Neural cell (in vitro differentiated cells): ENCODE measurements around the gene FAM229A. TPM values are rescaled to one million over a fixed set of nuclear protein-coding genes. Genes with fewer than 3 reads are reported as not detected.

Experiments used
- H2AFZ ChIP-seq: fragments of 200-600, 300-800 bp; sonication (generic), shearing (Covaris generic); 2 replicates; pipeline ENCODE4 v1.6.0; 2014; ENCODE audit warnings: low read depth, mild to moderate bottlenecking, antibody characterized with exemption, low read length, moderate library complexity
- H3F3A ChIP-seq: fragments of 200-600 bp; shearing (Covaris generic); 2 replicates; pipeline ENCODE4 v1.6.1; 2016; ENCODE audit warnings: mild to moderate bottlenecking, moderate library complexity, mixed read lengths, antibody characterized with exemption, low read length; ENCODE audit not compliant: insufficient read depth, poor library complexity, severe bottlenecking
- H3K27ac ChIP-seq: fragments of 200-600, 300-800 bp; sonication (generic), shearing (Covaris generic); 2 replicates; pipeline ENCODE4 v1.5.1; 2014; ENCODE audit warnings: mild to moderate bottlenecking, low read length, moderate library complexity
- H3K27me3 ChIP-seq: fragments of 300-800, 200-600 bp; sonication (generic), shearing (Covaris generic); 2 replicates; pipeline ENCODE4 v1.6.0; 2014; ENCODE audit warnings: mild to moderate bottlenecking, low read depth, low read length, moderate library complexity; ENCODE audit not compliant: insufficient read depth
- H3K36me3 ChIP-seq: fragments of 300-800, 200-600 bp; sonication (generic), shearing (Covaris generic); 2 replicates; pipeline ENCODE4 v1.5.1; 2014; ENCODE audit warnings: mild to moderate bottlenecking, antibody characterized with exemption, low read length, moderate library complexity; ENCODE audit not compliant: insufficient read depth
- H3K4me2 ChIP-seq: fragments of 300-800, 200-600 bp; sonication (generic), shearing (Covaris generic); 2 replicates; pipeline ENCODE4 v1.6.0; 2014; ENCODE audit warnings: mild to moderate bottlenecking, low read length
- H3K4me3 ChIP-seq: fragments of 300-800, 200-600 bp; sonication (generic), shearing (Covaris generic); 2 replicates; pipeline ENCODE4 v1.5.1; 2014; ENCODE audit warnings: mild to moderate bottlenecking, low read length, moderate library complexity
- H3K79me2 ChIP-seq: fragments of 200-600 bp; shearing (Covaris generic); replicated peaks from 2 replicates; pipeline ENCODE4 v1.6.0; 2014; ENCODE audit warnings: mild to moderate bottlenecking, low read length, moderate library complexity; ENCODE audit not compliant: insufficient read depth
- H3K9ac ChIP-seq: fragments of 300-800, 200-600 bp; sonication (generic), shearing (Covaris generic); 2 replicates; pipeline ENCODE4 v1.6.1; 2016; ENCODE audit warnings: mild to moderate bottlenecking, low read length, mixed read lengths
- H3K9me2 ChIP-seq: fragments of 200-600 bp; shearing (Covaris generic); 2 replicates; pipeline ENCODE4 v1.6.1; 2016; ENCODE audit warnings: mild to moderate bottlenecking, low read length, mixed read lengths; ENCODE audit not compliant: insufficient read depth
- H3K9me3 ChIP-seq: fragments of 200-600, 300-800 bp; sonication (generic), shearing (Covaris generic); 2 replicates; pipeline ENCODE4 v1.6.1; 2016; ENCODE audit warnings: mild to moderate bottlenecking, mixed run types, low read length, moderate library complexity, mixed read lengths
- H4K20me1 ChIP-seq: fragments of 200-600 bp; shearing (Covaris generic); 2 replicates; pipeline ENCODE4 v1.6.1; 2016; ENCODE audit warnings: mild to moderate bottlenecking, mixed run types; ENCODE audit not compliant: insufficient read depth
- EP300 ChIP-seq: fragments of 450-650 bp; conservative IDR thresholded peaks from 2 replicates; pipeline ENCODE4 v1.6.1; 2014; ENCODE audit warnings: antibody characterized with exemption, mild to moderate bottlenecking, moderate library complexity; ENCODE audit not compliant: poor library complexity, severe bottlenecking
- EZH2 ChIP-seq: fragments of 200-600, 300-800 bp; shearing (Covaris generic), sonication (generic); IDR thresholded peaks from 2 replicates; pipeline ENCODE4 v1.6.1; 2014; ENCODE audit warnings: antibody characterized with exemption, low read length, borderline replicate concordance, mild to moderate bottlenecking; ENCODE audit not compliant: insufficient read depth, poor library complexity, severe bottlenecking
- MXI1 ChIP-seq: fragments of 450-650 bp; conservative IDR thresholded peaks from 2 replicates; pipeline ENCODE4 v1.6.1; 2014; ENCODE audit warnings: antibody characterized with exemption, mild to moderate bottlenecking; ENCODE audit not compliant: poor library complexity, severe bottlenecking
- POLR2AphosphoS5 ChIP-seq: IDR thresholded peaks from 2 replicates; pipeline ENCODE4 v1.6.1; 2012
- RAD21 ChIP-seq: fragments of 450-650 bp; conservative IDR thresholded peaks from 2 replicates; pipeline ENCODE4 v1.6.1; 2014; ENCODE audit warnings: antibody characterized with exemption, mild to moderate bottlenecking, moderate library complexity
- SMC3 ChIP-seq: fragments of 450-650 bp; conservative IDR thresholded peaks from 2 replicates; pipeline ENCODE4 v1.6.1; 2014; ENCODE audit warnings: antibody characterized with exemption, mild to moderate bottlenecking, moderate library complexity; ENCODE audit not compliant: poor library complexity
- TAF1 ChIP-seq: IDR thresholded peaks from 2 replicates; pipeline ENCODE4 v1.6.1; 2012; ENCODE audit warnings: low read depth
- polyA plus RNA-seq: library from polyadenylated mRNA; depleted of rRNA; stranded (reverse); fragments of >200 nt; gene quantifications from 2 replicates; pipeline ENCODE4 v1.2.3, GENCODE V29; 2014
- TF ChIP-seq, protein P1 (sequence below): IDR thresholded peaks from 2 replicates; pipeline ENCODE4 v1.6.1; 2012; ENCODE audit warnings: borderline replicate concordance
- TF ChIP-seq, protein P2 (sequence below): fragments of 450-650 bp; IDR thresholded peaks from 2 replicates; pipeline ENCODE4 v1.5.1; 2014; ENCODE audit warnings: antibody characterized with exemption, mild to moderate bottlenecking, moderate library complexity; ENCODE audit not compliant: poor library complexity, severe bottlenecking

The FAM229A gene
- polyA plus RNA-seq, 1 donor from 2014 or later = 6.1 TPM

DNA sequence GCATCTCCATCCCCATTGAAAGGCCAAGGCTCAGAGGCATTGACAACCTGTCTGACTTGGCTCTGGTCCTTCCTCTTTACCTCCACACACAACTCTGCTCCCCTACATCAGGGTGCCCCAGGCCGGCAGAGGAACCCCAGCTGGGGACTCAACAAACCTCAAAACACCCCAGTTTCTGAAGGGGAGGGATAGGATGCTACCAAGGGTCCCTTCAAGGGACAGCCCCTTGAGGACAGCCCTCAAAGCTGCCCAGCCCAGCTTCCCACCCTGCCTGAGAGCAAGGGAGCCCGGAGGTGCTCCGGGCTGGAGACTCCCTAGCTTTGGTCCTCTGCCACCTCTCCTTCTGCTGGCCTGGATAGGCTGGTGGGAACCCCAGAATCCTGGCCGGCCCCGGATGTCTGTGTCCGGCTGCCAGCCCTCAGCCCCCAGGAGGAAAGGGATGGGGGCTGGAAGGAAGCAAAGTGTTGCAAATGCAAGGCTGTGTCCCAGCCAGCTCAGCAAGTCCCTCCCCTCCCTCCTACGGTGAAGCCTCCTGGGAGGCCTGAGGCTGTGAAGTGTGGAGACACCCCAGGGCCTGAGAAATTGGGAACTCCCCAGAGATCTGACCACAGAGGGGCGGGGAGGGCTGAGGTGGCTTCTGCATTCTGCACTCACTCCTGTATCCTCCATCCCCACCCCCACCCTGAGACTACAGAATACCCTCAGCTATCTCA, 25.2 kb downstream of the FAM229A start:
- H3K4me3 ChIP-seq = peak overlapping the region; percentile 100
- no peak for TF ChIP-seq POLR2AphosphoS5
- TF ChIP-seq, protein P1, sequence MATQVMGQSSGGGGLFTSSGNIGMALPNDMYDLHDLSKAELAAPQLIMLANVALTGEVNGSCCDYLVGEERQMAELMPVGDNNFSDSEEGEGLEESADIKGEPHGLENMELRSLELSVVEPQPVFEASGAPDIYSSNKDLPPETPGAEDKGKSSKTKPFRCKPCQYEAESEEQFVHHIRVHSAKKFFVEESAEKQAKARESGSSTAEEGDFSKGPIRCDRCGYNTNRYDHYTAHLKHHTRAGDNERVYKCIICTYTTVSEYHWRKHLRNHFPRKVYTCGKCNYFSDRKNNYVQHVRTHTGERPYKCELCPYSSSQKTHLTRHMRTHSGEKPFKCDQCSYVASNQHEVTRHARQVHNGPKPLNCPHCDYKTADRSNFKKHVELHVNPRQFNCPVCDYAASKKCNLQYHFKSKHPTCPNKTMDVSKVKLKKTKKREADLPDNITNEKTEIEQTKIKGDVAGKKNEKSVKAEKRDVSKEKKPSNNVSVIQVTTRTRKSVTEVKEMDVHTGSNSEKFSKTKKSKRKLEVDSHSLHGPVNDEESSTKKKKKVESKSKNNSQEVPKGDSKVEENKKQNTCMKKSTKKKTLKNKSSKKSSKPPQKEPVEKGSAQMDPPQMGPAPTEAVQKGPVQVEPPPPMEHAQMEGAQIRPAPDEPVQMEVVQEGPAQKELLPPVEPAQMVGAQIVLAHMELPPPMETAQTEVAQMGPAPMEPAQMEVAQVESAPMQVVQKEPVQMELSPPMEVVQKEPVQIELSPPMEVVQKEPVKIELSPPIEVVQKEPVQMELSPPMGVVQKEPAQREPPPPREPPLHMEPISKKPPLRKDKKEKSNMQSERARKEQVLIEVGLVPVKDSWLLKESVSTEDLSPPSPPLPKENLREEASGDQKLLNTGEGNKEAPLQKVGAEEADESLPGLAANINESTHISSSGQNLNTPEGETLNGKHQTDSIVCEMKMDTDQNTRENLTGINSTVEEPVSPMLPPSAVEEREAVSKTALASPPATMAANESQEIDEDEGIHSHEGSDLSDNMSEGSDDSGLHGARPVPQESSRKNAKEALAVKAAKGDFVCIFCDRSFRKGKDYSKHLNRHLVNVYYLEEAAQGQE = no peak
- TF ChIP-seq EP300 = no peak
- no peak for TF ChIP-seq SMC3
- TF ChIP-seq, protein P2, sequence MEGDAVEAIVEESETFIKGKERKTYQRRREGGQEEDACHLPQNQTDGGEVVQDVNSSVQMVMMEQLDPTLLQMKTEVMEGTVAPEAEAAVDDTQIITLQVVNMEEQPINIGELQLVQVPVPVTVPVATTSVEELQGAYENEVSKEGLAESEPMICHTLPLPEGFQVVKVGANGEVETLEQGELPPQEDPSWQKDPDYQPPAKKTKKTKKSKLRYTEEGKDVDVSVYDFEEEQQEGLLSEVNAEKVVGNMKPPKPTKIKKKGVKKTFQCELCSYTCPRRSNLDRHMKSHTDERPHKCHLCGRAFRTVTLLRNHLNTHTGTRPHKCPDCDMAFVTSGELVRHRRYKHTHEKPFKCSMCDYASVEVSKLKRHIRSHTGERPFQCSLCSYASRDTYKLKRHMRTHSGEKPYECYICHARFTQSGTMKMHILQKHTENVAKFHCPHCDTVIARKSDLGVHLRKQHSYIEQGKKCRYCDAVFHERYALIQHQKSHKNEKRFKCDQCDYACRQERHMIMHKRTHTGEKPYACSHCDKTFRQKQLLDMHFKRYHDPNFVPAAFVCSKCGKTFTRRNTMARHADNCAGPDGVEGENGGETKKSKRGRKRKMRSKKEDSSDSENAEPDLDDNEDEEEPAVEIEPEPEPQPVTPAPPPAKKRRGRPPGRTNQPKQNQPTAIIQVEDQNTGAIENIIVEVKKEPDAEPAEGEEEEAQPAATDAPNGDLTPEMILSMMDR = no peak
- H4K20me1 ChIP-seq = peaks cover 22% of the 10 kb centered on the region
- H3K27ac ChIP-seq = no peak overlapping the region
- H3F3A ChIP-seq = no peaks in the 10 kb centered on the region
- H2AFZ ChIP-seq = no peak overlapping the region
- H3K9me2 ChIP-seq = no peaks in the 10 kb centered on the region
- H3K79me2 ChIP-seq = peaks cover 34% of the 10 kb centered on the region
- peaks cover 6% of the 10 kb centered on the region for H3K36me3 ChIP-seq
- peak overlapping the region; percentile 99 for H3K9ac ChIP-seq
- no peaks in the 10 kb centered on the region for H3K9me3 ChIP-seq
- H3K4me2 ChIP-seq = peak overlapping the region; percentile 41
- H3K27me3 ChIP-seq = no peaks in the 10 kb centered on the region

DNA sequence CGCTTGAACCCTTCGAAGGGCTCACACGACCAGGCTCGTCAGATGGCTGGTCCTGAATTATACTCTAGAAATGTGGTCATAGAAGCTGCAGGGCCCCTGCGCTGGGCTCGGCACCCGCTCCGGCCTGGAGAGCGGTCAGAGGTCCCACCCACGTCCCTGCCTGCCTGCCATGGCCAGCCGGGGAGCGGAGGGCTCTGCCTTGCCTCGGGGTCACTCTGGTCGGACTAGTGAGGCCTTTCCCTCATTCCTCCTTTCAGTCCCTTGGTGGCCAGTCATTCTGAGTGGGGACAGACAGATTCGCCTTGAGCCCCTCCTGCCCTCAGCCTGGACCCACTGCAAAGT, 25.7 kb downstream of the FAM229A start:
- peaks cover 34% of the 10 kb centered on the region for H3K79me2 ChIP-seq
- H3K9ac ChIP-seq = peak overlapping the region; percentile 99
- H3K4me3 ChIP-seq = peak overlapping the region; percentile 100
- peaks cover 22% of the 10 kb centered on the region for H4K20me1 ChIP-seq
- peaks cover 6% of the 10 kb centered on the region for H3K36me3 ChIP-seq
- H3K9me3 ChIP-seq = no peaks in the 10 kb centered on the region
- TF ChIP-seq TAF1 (no peak), RAD21 (no peak), EZH2 (no peak), SMC3 (no peak), MXI1 (no peak), EP300 (no peak), POLR2AphosphoS5 (no peak)
- TF ChIP-seq, protein P2 = no peak
- TF ChIP-seq, protein P1 = no peak
- H3K27ac ChIP-seq = peak overlapping the region; percentile 64
- no peaks in the 10 kb centered on the region for H3F3A ChIP-seq
- no peaks in the 10 kb centered on the region for H3K9me2 ChIP-seq
- no peaks in the 10 kb centered on the region for H3K27me3 ChIP-seq
- peak overlapping the region; percentile 41 for H3K4me2 ChIP-seq
- peak overlapping the region; percentile 65 for H2AFZ ChIP-seq
